Globus pallidus (tissue), 1 donor: Measurements from ENCODE around the gene LRRC37B.
"Not testable (repeated sequence)": the region's sequence is repeated elsewhere in the genome, so short reads cannot be mapped to it uniquely, and the experiment has no call there.

ENCODE experiments used
- DNase-seq: peaks from one replicate; pipeline ENCODE4 v3.0.0-alpha.2; 2015; ENCODE audit warnings: low spot score

LRRC37B gene

DNA sequence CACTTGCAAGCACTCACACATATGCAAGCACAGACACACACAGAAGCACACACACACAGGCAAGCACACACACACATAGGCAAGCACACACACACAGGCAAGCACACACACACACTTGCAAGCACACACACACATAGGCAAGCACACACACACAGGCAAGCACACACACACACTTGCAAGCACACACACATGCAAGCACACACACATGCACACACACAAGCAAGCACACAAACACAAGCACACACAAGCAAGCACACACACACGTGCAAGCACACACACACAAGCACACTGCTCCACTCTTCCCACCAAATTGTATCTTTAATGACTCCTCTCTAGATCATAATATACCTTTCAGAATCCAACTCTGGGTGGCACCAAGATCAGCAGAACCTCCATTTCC, 84.9 kb downstream of the LRRC37B start:
- not testable (repeated sequence) for DNase-seq

DNA sequence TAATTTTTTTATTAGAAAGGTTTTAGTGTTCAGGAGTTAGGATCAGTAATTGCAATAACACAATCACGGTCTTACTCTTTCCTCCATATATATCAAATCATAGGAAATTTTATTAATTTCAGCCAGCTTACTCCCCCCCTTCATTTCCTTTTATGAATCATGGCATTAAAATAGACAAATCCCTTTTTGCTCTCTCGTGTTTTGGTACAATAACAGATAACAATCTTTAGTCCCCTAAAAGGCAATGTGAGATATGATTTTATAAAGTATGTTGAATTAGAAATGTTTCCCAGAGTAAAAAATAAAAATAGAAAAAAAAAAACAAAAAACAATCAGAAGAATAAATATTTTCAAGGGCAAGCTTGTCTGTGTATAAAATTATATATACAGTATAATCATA, 92.5 kb downstream of the LRRC37B start:
- DNase-seq = no peak

DNA sequence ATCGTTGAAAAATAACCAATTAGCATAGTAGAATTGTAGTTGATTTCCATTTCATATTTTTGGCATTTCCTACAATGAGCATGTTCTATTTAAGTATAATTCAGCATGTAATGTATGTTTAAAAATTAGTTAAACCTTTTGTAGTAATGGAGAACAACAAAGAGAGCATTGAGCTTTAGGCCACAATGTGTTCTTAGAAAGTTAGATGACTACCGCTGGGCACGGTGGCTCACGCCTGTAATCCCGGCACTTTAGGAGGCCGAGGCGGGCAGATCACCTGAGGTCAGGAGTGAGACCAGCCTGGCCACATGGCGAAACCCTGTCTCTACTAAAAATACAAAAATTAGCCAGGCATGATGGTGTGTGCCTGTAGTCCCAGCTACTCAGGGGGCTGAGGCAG, 93.1 kb downstream of the LRRC37B start:
- not testable (repeated sequence) for DNase-seq

DNA sequence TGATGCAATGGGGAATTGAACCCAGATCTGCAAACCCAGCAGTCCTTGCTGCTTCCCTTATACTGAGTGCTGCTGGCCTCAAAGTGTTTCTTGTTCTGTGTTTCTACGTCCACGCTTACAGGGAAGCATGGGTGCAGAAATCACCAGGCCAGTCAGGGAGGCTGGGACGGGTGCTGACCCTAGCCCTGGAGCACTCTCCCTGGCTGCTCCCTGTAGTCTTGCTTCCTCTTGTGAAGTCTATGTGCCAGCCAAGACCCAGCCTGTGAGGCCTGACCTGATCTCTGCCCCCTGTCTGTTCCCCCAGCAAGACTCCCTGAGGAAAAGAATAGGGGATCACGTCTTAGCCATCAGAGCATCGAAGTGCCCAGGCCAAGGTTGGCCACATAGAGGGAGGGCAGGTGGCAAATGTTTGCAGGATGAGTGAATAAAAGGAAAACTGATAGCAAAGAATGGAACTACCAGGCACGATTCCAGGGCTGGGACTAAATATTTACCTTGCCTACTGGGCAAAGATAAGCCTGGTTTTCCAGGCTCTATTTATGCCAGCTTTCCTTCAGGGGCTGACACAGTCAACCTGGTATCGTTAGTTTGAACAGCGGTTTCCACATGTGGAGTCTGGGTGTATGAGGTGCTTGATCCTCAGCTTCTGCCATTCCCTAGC, 93.9 kb downstream of the LRRC37B start:
- DNase-seq = no peak

DNA sequence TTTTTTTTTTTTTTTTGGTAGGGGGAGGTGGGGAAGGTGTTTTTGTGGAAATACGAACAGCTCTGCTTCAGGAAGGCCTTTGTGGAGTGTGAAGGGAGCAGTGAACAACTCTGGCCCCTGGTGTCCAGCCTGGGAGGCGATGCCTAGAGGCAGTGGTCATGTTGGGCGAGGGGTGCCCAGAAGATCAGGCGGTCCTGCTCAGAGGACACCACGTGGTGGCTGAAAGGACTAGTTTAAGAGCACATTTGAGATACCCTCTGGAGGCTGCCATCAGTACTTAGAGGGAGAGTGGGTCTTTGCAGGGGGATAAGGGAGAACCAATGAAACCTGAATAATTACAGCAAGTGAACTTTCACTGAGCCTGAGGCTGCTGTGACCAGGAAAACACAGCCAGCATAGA, 95.0 kb downstream of the LRRC37B start:
- DNase-seq = no peak

DNA sequence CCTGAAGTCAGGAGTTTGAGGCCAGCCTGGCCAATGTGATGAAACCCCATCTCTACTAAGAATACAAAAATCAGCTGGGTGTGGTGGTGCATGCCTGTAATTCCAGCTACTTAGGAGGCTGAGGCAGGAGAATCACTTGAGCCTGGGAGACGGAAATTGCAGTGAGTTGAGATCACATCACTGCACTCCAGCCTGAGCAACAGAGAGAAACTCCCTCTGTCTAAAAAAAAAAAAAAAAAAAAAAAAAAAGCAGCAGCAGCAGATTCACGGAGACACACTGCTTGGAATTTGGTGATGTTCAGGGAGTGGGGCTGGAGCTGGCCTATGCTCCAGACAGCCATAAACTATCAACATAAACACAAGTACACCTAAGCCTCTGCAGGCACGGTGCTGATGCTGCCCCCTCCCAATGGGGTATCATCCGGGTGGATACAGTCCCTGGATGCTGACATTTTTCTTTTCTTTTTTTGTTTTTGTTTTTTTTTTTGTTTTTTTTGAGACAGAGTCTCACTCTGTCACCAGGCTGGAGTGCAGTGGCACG, 95.5 kb downstream of the LRRC37B start:
- no peak for DNase-seq
